Occipital lobe (tissue), 2 donors: ENCODE results near the gene OSBPL7. TPM values are rescaled to one million over a fixed set of nuclear protein-coding genes. Genes with fewer than 3 reads are reported as not detected.
"Not testable (repeated sequence)": the region's sequence is repeated elsewhere in the genome, so short reads cannot be mapped to it uniquely, and the experiment has no call there.

ENCODE experiments used
- DNase-seq: peaks from one replicate; lab custom pipeline; 2025; lab: John Stamatoyannopoulos, UW
- total RNA-seq: library from RNA; depleted of rRNA; stranded (reverse); fragments of >200 nt; gene quantifications from one replicate; pipeline ENCODE4 v1.2.3, GENCODE V29; 2014

Gene OSBPL7
- total RNA-seq, 1 donor from 2014 or later = 4.5 TPM

DNA sequence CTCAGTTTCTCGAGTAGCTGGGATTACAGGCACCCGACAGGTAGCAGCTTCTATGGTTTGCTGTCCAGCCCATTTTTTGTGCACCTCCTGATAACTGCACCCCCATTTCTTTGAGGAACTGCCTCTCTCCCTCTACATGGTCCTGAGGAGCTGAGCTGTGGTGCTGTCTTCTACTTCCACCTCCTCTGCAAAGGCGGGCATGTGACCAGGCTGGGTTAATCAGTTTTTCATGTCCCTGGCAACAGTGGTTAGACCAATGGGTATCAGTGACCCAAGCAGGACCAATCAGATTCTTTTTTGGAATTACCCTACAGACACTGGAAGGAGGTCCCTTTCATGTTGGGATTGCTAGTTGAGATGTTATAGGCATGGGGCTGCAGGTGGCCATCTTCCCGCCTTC lies 47.3 kb downstream of the OSBPL7 start:
- no peak for DNase-seq

DNA sequence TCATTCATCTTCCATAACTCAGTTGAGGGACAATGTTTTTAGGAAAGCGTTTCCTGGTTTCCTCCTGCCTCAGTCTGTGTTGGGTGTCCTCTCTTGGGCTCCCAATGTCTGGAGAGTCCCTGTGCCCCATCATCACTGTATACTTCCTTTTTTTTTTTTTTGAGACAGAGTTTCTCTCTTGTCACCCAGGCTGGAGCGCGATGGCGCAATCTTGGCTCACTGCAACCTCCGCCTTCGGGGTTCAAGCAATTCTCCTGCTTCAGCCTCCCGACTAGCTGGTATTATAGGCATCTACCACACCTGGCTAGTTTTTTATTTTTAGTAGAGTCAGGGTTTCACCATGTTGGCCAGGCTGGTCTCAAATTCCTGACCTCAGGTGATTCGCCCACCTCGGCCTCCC lies 47.9 kb downstream of the OSBPL7 start:
- not testable (repeated sequence) for DNase-seq

DNA sequence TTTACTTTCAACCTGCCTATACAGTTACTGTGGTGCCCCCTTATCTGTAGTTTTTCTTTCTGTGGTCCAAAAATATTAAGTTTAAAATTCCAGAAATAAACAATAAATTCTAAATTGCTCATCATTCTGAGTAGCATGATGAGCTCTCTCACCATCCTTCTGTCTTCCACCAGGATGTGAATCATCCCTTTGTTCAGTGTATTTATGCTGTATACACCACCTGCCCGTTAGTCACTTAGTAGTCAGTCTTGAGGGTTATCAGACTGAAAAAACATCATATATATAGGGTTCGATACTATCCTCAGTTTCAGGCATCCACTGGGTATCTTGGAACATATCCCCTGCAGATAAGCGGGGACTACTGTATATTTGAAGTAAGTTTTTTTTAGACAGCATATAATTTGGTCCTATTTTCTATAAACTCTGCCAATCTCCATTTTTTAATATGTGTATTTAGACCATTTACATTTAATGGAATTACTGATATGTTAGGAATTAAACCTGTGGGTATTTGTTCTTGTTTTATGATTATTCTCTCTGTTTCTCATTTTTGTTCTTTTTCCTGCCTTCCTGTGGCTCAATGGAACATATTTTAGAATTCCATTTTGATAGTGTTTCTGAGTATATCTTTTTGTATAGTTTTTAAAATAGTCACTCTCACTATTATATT lies 57.5 kb downstream of the OSBPL7 start:
- no peak for DNase-seq

DNA sequence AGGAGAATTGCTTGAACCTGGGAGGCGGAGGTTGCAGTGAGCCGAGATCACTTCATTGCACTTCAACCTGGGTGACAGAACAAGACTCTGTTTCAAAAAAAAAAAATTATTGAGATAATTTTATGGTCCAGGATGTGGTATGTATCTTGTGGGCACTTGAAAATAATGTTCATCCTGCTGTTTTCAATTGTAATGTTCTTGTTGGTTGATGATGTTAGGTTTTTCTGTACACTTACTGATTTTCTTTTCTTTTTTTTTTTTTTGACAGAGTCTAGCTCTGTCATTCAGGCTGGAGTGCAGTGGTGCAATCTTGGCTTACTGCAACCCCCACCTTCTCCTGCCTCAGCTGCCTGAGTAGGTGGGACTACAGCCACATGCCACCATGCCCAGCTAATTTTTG lies 58.9 kb downstream of the OSBPL7 start:
- no peak for DNase-seq

DNA sequence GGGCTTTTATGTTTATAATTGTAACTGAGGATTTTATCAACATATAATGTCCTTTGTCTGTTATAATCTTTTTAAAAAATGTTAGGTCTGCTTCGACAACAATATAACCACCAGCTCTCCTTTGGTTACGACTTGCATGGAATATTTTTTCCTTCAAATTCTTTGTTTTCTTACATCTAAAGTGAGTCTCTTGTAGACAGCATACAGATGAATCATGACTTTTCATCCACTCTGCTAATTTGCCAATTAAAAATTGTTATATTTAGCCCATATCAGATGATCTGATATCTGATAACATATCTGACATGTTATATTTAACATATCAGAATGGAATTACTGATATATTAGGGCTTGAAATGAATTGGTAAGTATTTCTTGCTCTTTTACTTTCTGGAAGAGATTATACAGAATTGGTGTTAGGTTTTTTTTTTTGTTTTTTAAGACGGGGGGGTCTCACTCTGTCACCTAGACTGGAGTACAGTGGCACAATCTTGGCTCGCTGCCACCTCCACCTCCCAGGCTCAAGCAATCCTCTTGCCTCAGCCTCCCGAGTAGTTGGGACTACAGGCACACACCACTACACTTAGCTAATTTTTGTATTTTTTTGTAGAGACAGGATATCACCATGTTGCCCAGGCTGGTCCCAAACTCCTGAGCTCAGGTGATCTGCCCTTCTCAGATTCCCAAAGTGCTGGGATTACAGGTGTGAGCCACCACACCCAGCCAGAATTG lies 61.0 kb downstream of the OSBPL7 start:
- DNase-seq = no peak

DNA sequence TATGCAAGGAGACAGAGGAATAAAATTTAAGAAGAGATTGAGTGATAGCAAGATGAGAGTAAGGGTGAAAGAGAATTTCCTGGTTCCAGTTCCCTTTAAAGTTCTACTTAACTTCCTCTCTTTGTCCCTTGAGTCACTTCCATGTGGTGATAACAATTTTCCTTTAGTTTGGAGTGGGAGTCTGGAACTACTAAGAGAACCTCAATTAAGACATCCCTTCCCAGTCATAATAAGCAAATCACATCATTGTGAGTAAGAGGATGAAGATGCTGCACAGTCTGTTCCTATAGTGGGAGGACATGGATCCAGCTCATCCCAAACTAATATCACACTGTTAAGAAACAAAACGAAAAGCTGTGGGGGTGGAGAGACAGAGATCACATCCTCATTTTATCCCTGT lies 64.2 kb downstream of the OSBPL7 start:
- no peak for DNase-seq

Other genes with a start within 250 kb of the OSBPL7 start
- 163 TPM for gene KPNB1, start 171.9 kb downstream of the OSBPL7 start, total RNA-seq
- gene TBKBP1, start 127.6 kb downstream of the OSBPL7 start, total RNA-seq = 11.5 TPM
- gene TBX21, start 88.6 kb downstream of the OSBPL7 start, total RNA-seq = not detected
- gene MRPL10, start 9.7 kb upstream of the OSBPL7 start, total RNA-seq = 9.7 TPM
- gene LRRC46, start 9.9 kb upstream of the OSBPL7 start, total RNA-seq = not detected
- gene SCRN2, start 19.5 kb upstream of the OSBPL7 start, total RNA-seq = 17.8 TPM
- gene SP6, start 29.4 kb upstream of the OSBPL7 start, total RNA-seq = 0.16 TPM
- gene SP2, start 74.4 kb upstream of the OSBPL7 start, total RNA-seq = 0.31 TPM
- 7.5 TPM for gene PNPO, start 119.8 kb upstream of the OSBPL7 start, total RNA-seq
- not detected for gene PRR15L, start 136.1 kb upstream of the OSBPL7 start, total RNA-seq
- 61.6 TPM for gene CDK5RAP3, start 149.3 kb upstream of the OSBPL7 start, total RNA-seq
- 1.7 TPM for gene COPZ2, start 216.0 kb upstream of the OSBPL7 start, total RNA-seq
- gene NFE2L1, start 226.6 kb upstream of the OSBPL7 start, total RNA-seq = 28.5 TPM